Globus pallidus (tissue), 1 donor: ENCODE measurements around the gene FADS2.

Source experiments
- DNase-seq: peaks from one replicate; pipeline ENCODE4 v3.0.0-alpha.2; 2015; ENCODE audit warnings: low spot score

FADS2 gene

GRCh38 chr11:61905801-61906521 lies 77.9 kb downstream of the FADS2 start:
- DNase-seq: no peak

- no peak for DNase-seq
These were observed 78.4 kb downstream of the FADS2 start for GRCh38 chr11:61906522-61906909.

GRCh38 chr11:61907282-61907681 lies 79.2 kb downstream of the FADS2 start:
- DNase-seq: no peak

- DNase-seq: no peak
These were observed 80.0 kb downstream of the FADS2 start for GRCh38 chr11:61907871-61908729.

- DNase-seq: no peak
These were observed 80.7 kb downstream of the FADS2 start for GRCh38 chr11:61908730-61909316.

GRCh38 chr11:61910187-61911127 lies 82.4 kb downstream of the FADS2 start:
- no peak for DNase-seq

GRCh38 chr11:61911128-61911700 lies 83.1 kb downstream of the FADS2 start:
- no peak for DNase-seq

- no peak for DNase-seq
These were observed 83.8 kb downstream of the FADS2 start for GRCh38 chr11:61911701-61912529.

GRCh38 chr11:61912530-61912898 lies 84.4 kb downstream of the FADS2 start:
- DNase-seq: peak; percentile 56

- DNase-seq: no peak
These were observed 85.0 kb downstream of the FADS2 start for GRCh38 chr11:61912991-61913698.

GRCh38 chr11:61913699-61914395 lies 85.7 kb downstream of the FADS2 start:
- DNase-seq: no peak

- no peak for DNase-seq
These were observed 86.5 kb downstream of the FADS2 start for GRCh38 chr11:61914471-61915171.

GRCh38 chr11:61916737-61917333 lies 88.7 kb downstream of the FADS2 start:
- no peak for DNase-seq
